K562 (cell line): Measurements from ENCODE around the gene RSU1.

ENCODE experiments used
- EP300 ChIP-seq: IDR thresholded peaks from 2 replicates; pipeline ENCODE4 v1.6.1; 2012; ENCODE audit warnings: low read length, improper control_type of control experiment
- EP400 ChIP-seq: fragments of 450-650 bp; IDR thresholded peaks from 2 replicates; pipeline ENCODE4 v1.6.1; 2017; ENCODE audit warnings: antibody characterized with exemption, mild to moderate bottlenecking, moderate library complexity
- ETV5 ChIP-seq: sonication (generic); formaldehyde crosslinking; IDR thresholded peaks from 2 replicates; pipeline ENCODE4 v1.4.0; 2020; ENCODE audit warnings: low read depth, mild to moderate bottlenecking, missing genetic modification reagents
- GATA2 ChIP-seq: sonication (generic); formaldehyde crosslinking; IDR thresholded peaks from 2 replicates; pipeline ENCODE4 v1.4.0; 2020; ENCODE audit warnings: mild to moderate bottlenecking, missing genetic modification reagents
- JUNB ChIP-seq: fragments of 450-650 bp; formaldehyde crosslinking; conservative IDR thresholded peaks from 2 replicates; pipeline ENCODE4 v1.4.0; 2020; ENCODE audit warnings: mild to moderate bottlenecking
- MAX ChIP-seq: sonication (generic); formaldehyde crosslinking; IDR thresholded peaks from 2 replicates; pipeline ENCODE4 v1.9.0; 2022; ENCODE audit warnings: mild to moderate bottlenecking, missing genetic modification reagents
- NFIC ChIP-seq: fragments of 450-650 bp; IDR thresholded peaks from 2 replicates; pipeline ENCODE4 v1.6.1; 2017; ENCODE audit warnings: mild to moderate bottlenecking, inconsistent platforms
- REST ChIP-seq, 2 experiments: fragments of 450-650 bp; formaldehyde crosslinking in 1 of 2; IDR thresholded peaks; 2 replicates each; pipeline versions ENCODE4 v1.4.0 to v1.6.1; 2014 to 2020; ENCODE audit warnings: mild to moderate bottlenecking in 2 of 2, borderline replicate concordance in 1 of 2, low read depth in 1 of 2
- THRA ChIP-seq: fragments of 450-650 bp; IDR thresholded peaks from 2 replicates; pipeline ENCODE4 v1.6.1; 2017; ENCODE audit warnings: mild to moderate bottlenecking, moderate library complexity
- ZNF764 ChIP-seq: fragments of 250-450 bp; sonication (Bioruptor Pico); IDR thresholded peaks from 2 replicates; pipeline ENCODE4 v1.4.0; 2020; ENCODE audit warnings: low read depth, mild to moderate bottlenecking, moderate library complexity

- TF ChIP-seq EP400 = no peak
- TF ChIP-seq EP300 = no peak
- TF ChIP-seq GATA2 (CRISPR knock-in tag) = no peak
- no peak for TF ChIP-seq NFIC
- no peak for TF ChIP-seq MAX (CRISPR knock-in tag)
- TF ChIP-seq JUNB = no peak
- no peak for TF ChIP-seq ETV5 (CRISPR knock-in tag)
- TF ChIP-seq REST (IDR thresholded peaks at IDR 0.05; ENCODE audit: borderline replicate concordance) = no peak
- no peak for TF ChIP-seq REST (CRISPR knock-in tag; IDR thresholded peaks at IDR 0.05; ENCODE audit: low read depth)
- TF ChIP-seq THRA = no peak
- TF ChIP-seq ZNF764 (CRISPR knock-in tag) = no peak
These were observed 141.9 kb downstream of the RSU1 start for GRCh38 chr10:16675334-16675733.
